Measurements from ENCODE around the gene PRM1. TPM values are rescaled to one million over a fixed set of nuclear protein-coding genes. Genes with fewer than 3 reads are reported as not detected.

PRM1 gene
- total RNA-seq, 1 donor from 2014 or later, result not detected

- no peak for TF ChIP-seq CTCF (IDR thresholded peaks at IDR 0.05; ENCODE audit: partially characterized antibody, unreplicated experiment)
- Mint-ChIP-seq H3K4me1 (ENCODE audit: low read depth, unreplicated experiment) (peaks cover 2% of the 10 kb centered on the region), H3K36me3 (ENCODE audit: unreplicated experiment) (no peaks in the 10 kb centered on the region), H3K27me3 (ENCODE audit: unreplicated experiment) (peaks cover 2% of the 10 kb centered on the region), H3K9me3 (ENCODE audit: unreplicated experiment) (peaks cover 1% of the 10 kb centered on the region), H3K4me3 (ENCODE audit: unreplicated experiment) (no peak overlapping the region), H3K27ac (ENCODE audit: unreplicated experiment) (no peak overlapping the region)
- no peak for DNase-seq
These were observed 6.2 kb downstream of the PRM1 start for GRCh38 chr16:11274964-11275363.

- H3K9me3 Mint-ChIP-seq (ENCODE audit: unreplicated experiment), result peaks cover 1% of the 10 kb centered on the region
- no peak overlapping the region for H3K27ac Mint-ChIP-seq (ENCODE audit: unreplicated experiment)
- H3K27me3 Mint-ChIP-seq (ENCODE audit: unreplicated experiment), result peaks cover 4% of the 10 kb centered on the region
- no peak for DNase-seq
- peaks cover 2% of the 10 kb centered on the region for H3K4me1 Mint-ChIP-seq (ENCODE audit: low read depth, unreplicated experiment)
- no peak for TF ChIP-seq CTCF (IDR thresholded peaks at IDR 0.05; ENCODE audit: partially characterized antibody, unreplicated experiment)
- H3K36me3 Mint-ChIP-seq (ENCODE audit: unreplicated experiment), result no peaks in the 10 kb centered on the region
- no peak overlapping the region for H3K4me3 Mint-ChIP-seq (ENCODE audit: unreplicated experiment)
These were observed 7.3 kb downstream of the PRM1 start for GRCh38 chr16:11273721-11274324.

- Mint-ChIP-seq H3K9me3 (ENCODE audit: unreplicated experiment) (peaks cover 1% of the 10 kb centered on the region), H3K4me1 (ENCODE audit: low read depth, unreplicated experiment) (peaks cover 2% of the 10 kb centered on the region), H3K27me3 (ENCODE audit: unreplicated experiment) (peaks cover 4% of the 10 kb centered on the region), H3K27ac (ENCODE audit: unreplicated experiment) (no peak within 1 kb of the TSS), H3K36me3 (ENCODE audit: unreplicated experiment) (no peaks in the 10 kb centered on the region), H3K4me3 (ENCODE audit: unreplicated experiment) (no peak within 1 kb of the TSS)
- no peak for TF ChIP-seq CTCF (IDR thresholded peaks at IDR 0.05; ENCODE audit: partially characterized antibody, unreplicated experiment)
- DNase-seq, result no peak
These were observed 8.0 kb downstream of the PRM1 start, which contains the start of gene PRM3 for GRCh38 chr16:11272921-11273720. PRM3 (minus strand) TSS chr16:11273629; CDS start chr16:11273595, 34 bp downstream.

GRCh38 chr16:11272484-11272883 is 8.6 kb downstream of the PRM1 start:
- DNase-seq, result no peak
- no peaks in the 10 kb centered on the region for H3K36me3 Mint-ChIP-seq (ENCODE audit: unreplicated experiment)
- peaks cover 1% of the 10 kb centered on the region for H3K27me3 Mint-ChIP-seq (ENCODE audit: unreplicated experiment)
- H3K4me3 Mint-ChIP-seq (ENCODE audit: unreplicated experiment), result no peak overlapping the region
- no peak overlapping the region for H3K27ac Mint-ChIP-seq (ENCODE audit: unreplicated experiment)
- TF ChIP-seq CTCF (IDR thresholded peaks at IDR 0.05; ENCODE audit: partially characterized antibody, unreplicated experiment), result no peak
- peaks cover 1% of the 10 kb centered on the region for H3K9me3 Mint-ChIP-seq (ENCODE audit: unreplicated experiment)
- H3K4me1 Mint-ChIP-seq (ENCODE audit: low read depth, unreplicated experiment), result peaks cover 2% of the 10 kb centered on the region

- Mint-ChIP-seq H3K36me3 (ENCODE audit: unreplicated experiment) (no peaks in the 10 kb centered on the region), H3K9me3 (ENCODE audit: unreplicated experiment) (peaks cover 1% of the 10 kb centered on the region), H3K27ac (ENCODE audit: unreplicated experiment) (no peak overlapping the region), H3K4me3 (ENCODE audit: unreplicated experiment) (no peak overlapping the region), H3K27me3 (ENCODE audit: unreplicated experiment) (peaks cover 1% of the 10 kb centered on the region), H3K4me1 (ENCODE audit: low read depth, unreplicated experiment) (peaks cover 2% of the 10 kb centered on the region)
- no peak for TF ChIP-seq CTCF (IDR thresholded peaks at IDR 0.05; ENCODE audit: partially characterized antibody, unreplicated experiment)
- no peak for DNase-seq
These were observed 9.5 kb downstream of the PRM1 start for GRCh38 chr16:11271610-11272009.
